ENCODE measurements around the gene ADGRL2.

Gene ADGRL2

DNA sequence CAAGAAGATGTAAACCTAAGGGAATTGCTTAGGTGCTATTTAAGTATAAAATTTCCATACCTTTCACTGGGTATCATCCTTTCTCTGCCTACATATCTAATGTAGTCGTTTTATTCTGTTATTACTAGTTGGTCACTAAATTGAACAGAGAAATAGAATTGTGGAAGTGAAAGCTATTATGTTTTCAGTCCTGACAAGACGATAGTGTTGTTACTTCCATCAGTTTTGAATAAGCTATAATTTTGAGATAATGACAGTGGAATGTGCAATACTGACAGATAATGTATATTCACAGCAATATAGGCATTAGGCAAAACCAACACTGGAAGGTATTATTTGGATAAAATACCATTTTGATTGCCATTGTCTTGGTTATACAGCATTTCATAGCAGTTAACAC is 181.8 kb downstream of the ADGRL2 start:
- DNase-seq (ENCODE audit: low spot score): no peak

- DNase-seq (ENCODE audit: low spot score): no peak
Observed at GRCh38 chr1:81989524-81989923, 188.8 kb downstream of the ADGRL2 start.

- DNase-seq (ENCODE audit: low spot score): no peak
Observed at GRCh38 chr1:81990241-81990640, 189.5 kb downstream of the ADGRL2 start.

- no peak for DNase-seq (ENCODE audit: low spot score)
Observed at GRCh38 chr1:81998165-81998564, 197.4 kb downstream of the ADGRL2 start.

- no peak for DNase-seq (ENCODE audit: low spot score)
Observed at GRCh38 chr1:81999364-81999763, 198.6 kb downstream of the ADGRL2 start.

- DNase-seq (ENCODE audit: low spot score): no peak
Observed at GRCh38 chr1:82000221-82000620, 199.5 kb downstream of the ADGRL2 start.

- no peak for DNase-seq (ENCODE audit: low spot score)
Observed at GRCh38 chr1:82001345-82001744, 200.6 kb downstream of the ADGRL2 start.

GRCh38 chr1:82007804-82008203 is 207.1 kb downstream of the ADGRL2 start:
- no peak for DNase-seq (ENCODE audit: low spot score)

- DNase-seq (ENCODE audit: low spot score): no peak
Observed at GRCh38 chr1:82013702-82014101, 213.0 kb downstream of the ADGRL2 start.

- DNase-seq (ENCODE audit: low spot score): no peak
Observed at GRCh38 chr1:82015444-82015843, 214.7 kb downstream of the ADGRL2 start.

- DNase-seq (ENCODE audit: low spot score): no peak
Observed at GRCh38 chr1:82018319-82018718, 217.6 kb downstream of the ADGRL2 start.

- DNase-seq (ENCODE audit: low spot score): no peak
Observed at GRCh38 chr1:82019508-82019907, 218.8 kb downstream of the ADGRL2 start.

GRCh38 chr1:82030830-82031229 is 230.1 kb downstream of the ADGRL2 start:
- no peak for DNase-seq (ENCODE audit: low spot score)

- no peak for DNase-seq (ENCODE audit: low spot score)
Observed at GRCh38 chr1:82032068-82032467, 231.3 kb downstream of the ADGRL2 start.

GRCh38 chr1:82034812-82035211 is 234.1 kb downstream of the ADGRL2 start:
- DNase-seq (ENCODE audit: low spot score): no peak

All from left forelimb (tissue), 1 donor.